DOHH2 (cell line): Measurements from ENCODE around the gene PAX4.

Experiments
- H3F3A ChIP-seq: fragments of 200-600 bp; sonication (generic), shearing (Covaris generic); 2 replicates; pipeline ENCODE4 v1.6.0; 2016; ENCODE audit warnings: antibody characterized with exemption, mild to moderate bottlenecking; ENCODE audit not compliant: control insufficient read depth, insufficient read depth
- H3K27ac ChIP-seq: fragments of 200-600 bp; sonication (generic); 2 replicates; pipeline ENCODE4 v1.5.1; 2014; ENCODE audit warnings: low read depth, mild to moderate bottlenecking, low read length, moderate library complexity
- H3K27me3 ChIP-seq: fragments of 200-600 bp; sonication (generic); 2 replicates; pipeline ENCODE4 v1.6.1; 2014; ENCODE audit warnings: mild to moderate bottlenecking, low read length, mixed read lengths; ENCODE audit not compliant: control insufficient read depth
- H3K36me3 ChIP-seq: fragments of 200-600 bp; sonication (generic); 2 replicates; pipeline ENCODE4 v1.6.1; 2014; ENCODE audit warnings: mild to moderate bottlenecking, low read length, moderate library complexity, mixed read lengths; ENCODE audit not compliant: control insufficient read depth
- H3K4me1 ChIP-seq: fragments of 200-600 bp; sonication (generic); 2 replicates; pipeline ENCODE4 v1.6.1; 2014; ENCODE audit warnings: mild to moderate bottlenecking, low read length, mixed read lengths; ENCODE audit not compliant: control insufficient read depth
- H3K4me2 ChIP-seq: fragments of 200-600 bp; sonication (generic); 2 replicates; pipeline ENCODE4 v1.6.0; 2014; ENCODE audit warnings: mild to moderate bottlenecking, low read length, moderate library complexity
- H3K4me3 ChIP-seq: fragments of 200-600 bp; sonication (generic); 2 replicates; pipeline ENCODE4 v1.5.1; 2014; ENCODE audit warnings: mild to moderate bottlenecking, low read length, mixed read lengths
- H3K79me2 ChIP-seq: fragments of 200-600 bp; sonication (generic); 2 replicates; pipeline ENCODE4 v1.6.1; 2014; ENCODE audit warnings: mild to moderate bottlenecking, low read length, mixed read lengths; ENCODE audit not compliant: control insufficient read depth
- H3K9me2 ChIP-seq: fragments of 200-600 bp; sonication (generic); replicated peaks from 2 replicates; pipeline ENCODE4 v1.6.1; 2014; ENCODE audit warnings: mild to moderate bottlenecking, low read length, mixed read lengths; ENCODE audit not compliant: control insufficient read depth
- H3K9me3 ChIP-seq: fragments of 200-600 bp; sonication (generic); 2 replicates; pipeline ENCODE4 v1.6.1; 2014; ENCODE audit warnings: antibody characterized with exemption, low read length, mixed read lengths; ENCODE audit not compliant: control insufficient read depth, insufficient read depth
- H4K20me1 ChIP-seq: fragments of 200-600 bp; sonication (generic); 2 replicates; pipeline ENCODE4 v1.6.0; 2014; ENCODE audit warnings: low read depth, mild to moderate bottlenecking, antibody characterized with exemption, low read length, moderate library complexity; ENCODE audit not compliant: control insufficient read depth, insufficient read depth
- EZH2phosphoT487 ChIP-seq: fragments of 200-600 bp; sonication (generic); IDR thresholded peaks from 2 replicates; pipeline ENCODE4 v1.6.1; 2017; ENCODE audit warnings: borderline replicate concordance, mild to moderate bottlenecking, antibody characterized with exemption, low read length, moderate library complexity, mixed read lengths
- TF ChIP-seq, protein P1 (sequence below): fragments of 200-600 bp; sonication (generic); IDR thresholded peaks from one replicate; pipeline ENCODE4 v1.5.1; 2014; ENCODE audit warnings: antibody characterized with exemption, mild to moderate bottlenecking, low read depth, low read length; ENCODE audit not compliant: poor library complexity, severe bottlenecking

Gene PAX4

DNA sequence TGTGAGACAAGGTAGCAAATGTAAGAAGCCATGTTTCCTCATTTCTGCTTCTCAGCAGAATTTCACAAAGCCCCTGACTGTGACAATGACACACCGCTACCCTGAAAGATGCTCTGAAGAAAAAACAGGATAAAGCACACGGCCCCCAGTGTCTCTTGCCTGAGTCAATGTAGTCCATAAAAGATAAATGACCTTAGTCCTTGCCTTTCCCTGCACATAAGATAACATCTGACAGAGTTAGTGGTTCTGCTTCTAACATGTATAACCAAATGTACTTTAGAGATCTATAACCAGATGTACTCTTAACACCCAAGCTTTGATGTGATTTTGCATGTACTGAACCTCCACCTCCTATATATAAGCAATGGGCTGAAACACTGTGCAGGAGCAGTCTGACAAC, 31.0 kb upstream of the PAX4 start:
- H3K4me3 ChIP-seq, result no peak overlapping the region
- no peaks in the 10 kb centered on the region for H3K27me3 ChIP-seq
- peaks cover 23% of the 10 kb centered on the region for H3K4me1 ChIP-seq
- peaks cover 19% of the 10 kb centered on the region for H4K20me1 ChIP-seq
- no peak overlapping the region for H3K4me2 ChIP-seq
- no peak overlapping the region for H3K27ac ChIP-seq
- TF ChIP-seq EZH2phosphoT487, result no peak
- TF ChIP-seq, protein P1, sequence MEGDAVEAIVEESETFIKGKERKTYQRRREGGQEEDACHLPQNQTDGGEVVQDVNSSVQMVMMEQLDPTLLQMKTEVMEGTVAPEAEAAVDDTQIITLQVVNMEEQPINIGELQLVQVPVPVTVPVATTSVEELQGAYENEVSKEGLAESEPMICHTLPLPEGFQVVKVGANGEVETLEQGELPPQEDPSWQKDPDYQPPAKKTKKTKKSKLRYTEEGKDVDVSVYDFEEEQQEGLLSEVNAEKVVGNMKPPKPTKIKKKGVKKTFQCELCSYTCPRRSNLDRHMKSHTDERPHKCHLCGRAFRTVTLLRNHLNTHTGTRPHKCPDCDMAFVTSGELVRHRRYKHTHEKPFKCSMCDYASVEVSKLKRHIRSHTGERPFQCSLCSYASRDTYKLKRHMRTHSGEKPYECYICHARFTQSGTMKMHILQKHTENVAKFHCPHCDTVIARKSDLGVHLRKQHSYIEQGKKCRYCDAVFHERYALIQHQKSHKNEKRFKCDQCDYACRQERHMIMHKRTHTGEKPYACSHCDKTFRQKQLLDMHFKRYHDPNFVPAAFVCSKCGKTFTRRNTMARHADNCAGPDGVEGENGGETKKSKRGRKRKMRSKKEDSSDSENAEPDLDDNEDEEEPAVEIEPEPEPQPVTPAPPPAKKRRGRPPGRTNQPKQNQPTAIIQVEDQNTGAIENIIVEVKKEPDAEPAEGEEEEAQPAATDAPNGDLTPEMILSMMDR, result no peak
- H3K36me3 ChIP-seq, result peaks cover 19% of the 10 kb centered on the region
- no peaks in the 10 kb centered on the region for H3K9me2 ChIP-seq
- peaks cover 30% of the 10 kb centered on the region for H3K79me2 ChIP-seq
- no peaks in the 10 kb centered on the region for H3K9me3 ChIP-seq
- H3F3A ChIP-seq, result no peaks in the 10 kb centered on the region

DNA sequence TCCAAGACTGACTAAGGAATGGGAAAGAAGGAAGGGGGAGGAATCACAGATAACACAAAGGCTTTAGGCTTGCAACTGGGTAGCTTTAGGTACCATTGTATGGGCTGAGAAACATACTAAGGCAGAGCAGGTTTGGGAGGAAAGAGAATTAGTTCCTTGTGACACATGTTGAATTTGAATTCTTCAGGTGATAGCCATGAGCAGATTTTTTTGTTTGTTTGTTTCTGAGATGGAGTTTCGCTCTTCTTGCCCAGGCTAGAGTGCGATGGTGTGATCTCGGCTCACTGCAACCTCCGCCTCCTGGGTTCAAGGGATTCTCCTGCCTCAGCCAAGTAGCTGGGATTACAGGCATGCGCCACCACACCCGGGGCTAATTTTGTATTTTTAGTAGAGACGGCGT, 29.7 kb upstream of the PAX4 start:
- no peak for TF ChIP-seq EZH2phosphoT487
- TF ChIP-seq, protein P1, result no peak
- Histone ChIP-seq H3K27ac (no peak overlapping the region), H4K20me1 (peaks cover 5% of the 10 kb centered on the region; the same call in 1 of the 2 replicates), H3K27me3 (no peaks in the 10 kb centered on the region), H3K4me3 (no peak overlapping the region), H3K4me1 (peaks cover 11% of the 10 kb centered on the region), H3F3A (no peaks in the 10 kb centered on the region), H3K79me2 (peaks cover 16% of the 10 kb centered on the region), H3K36me3 (peaks cover 10% of the 10 kb centered on the region), H3K4me2 (no peak overlapping the region), H3K9me3 (no peaks in the 10 kb centered on the region), H3K9me2 (no peaks in the 10 kb centered on the region)

DNA sequence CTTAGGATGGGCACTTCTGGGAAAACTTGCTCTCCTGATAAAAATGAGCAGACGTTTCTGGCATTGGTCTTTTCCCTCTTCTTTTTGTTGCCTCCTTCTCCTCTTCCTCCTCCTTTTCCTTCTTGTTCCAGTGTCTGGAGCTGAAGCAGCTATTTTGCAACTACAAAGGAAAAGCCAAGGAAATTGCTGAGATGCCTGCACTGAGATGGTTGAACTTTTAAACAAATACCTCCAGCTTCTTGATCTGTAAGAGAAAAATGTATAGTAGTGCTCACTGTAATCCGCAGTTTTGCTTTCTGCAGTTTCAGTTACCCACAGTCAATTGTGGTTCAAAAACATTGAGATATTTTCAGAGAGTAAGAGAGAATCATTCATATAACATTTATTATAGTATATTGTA, 26.5 kb upstream of the PAX4 start:
- Histone ChIP-seq H3K9me3 (no peaks in the 10 kb centered on the region), H3F3A (no peaks in the 10 kb centered on the region), H3K79me2 (no peaks in the 10 kb centered on the region), H3K4me2 (no peak overlapping the region), H3K9me2 (no peaks in the 10 kb centered on the region), H3K36me3 (no peaks in the 10 kb centered on the region), H3K27me3 (peaks cover 12% of the 10 kb centered on the region), H3K4me3 (no peak overlapping the region), H3K27ac (no peak overlapping the region), H4K20me1 (no peaks in the 10 kb centered on the region), H3K4me1 (no peaks in the 10 kb centered on the region)
- TF ChIP-seq, protein P1, result no peak
- no peak for TF ChIP-seq EZH2phosphoT487
